ENCODE results near the gene ERMN.

The ERMN gene

GRCh38 chr2:157334335-157334734, 8.7 kb upstream of the ERMN start:
- no peak overlapping the region for H3K4me3 ChIP-seq (ENCODE audit: low read depth, low read length)
- DNase-seq (ENCODE audit: low read depth), result no peak

- DNase-seq (ENCODE audit: low read depth), result no peak
- no peak overlapping the region for H3K4me3 ChIP-seq (ENCODE audit: low read depth, low read length)
Measured at GRCh38 chr2:157333304-157334047, 7.9 kb upstream of the ERMN start.

- no peak for DNase-seq (ENCODE audit: low read depth)
- no peak overlapping the region for H3K4me3 ChIP-seq (ENCODE audit: low read depth, low read length)
Measured at GRCh38 chr2:157329524-157329923, 3.9 kb upstream of the ERMN start.

DNA sequence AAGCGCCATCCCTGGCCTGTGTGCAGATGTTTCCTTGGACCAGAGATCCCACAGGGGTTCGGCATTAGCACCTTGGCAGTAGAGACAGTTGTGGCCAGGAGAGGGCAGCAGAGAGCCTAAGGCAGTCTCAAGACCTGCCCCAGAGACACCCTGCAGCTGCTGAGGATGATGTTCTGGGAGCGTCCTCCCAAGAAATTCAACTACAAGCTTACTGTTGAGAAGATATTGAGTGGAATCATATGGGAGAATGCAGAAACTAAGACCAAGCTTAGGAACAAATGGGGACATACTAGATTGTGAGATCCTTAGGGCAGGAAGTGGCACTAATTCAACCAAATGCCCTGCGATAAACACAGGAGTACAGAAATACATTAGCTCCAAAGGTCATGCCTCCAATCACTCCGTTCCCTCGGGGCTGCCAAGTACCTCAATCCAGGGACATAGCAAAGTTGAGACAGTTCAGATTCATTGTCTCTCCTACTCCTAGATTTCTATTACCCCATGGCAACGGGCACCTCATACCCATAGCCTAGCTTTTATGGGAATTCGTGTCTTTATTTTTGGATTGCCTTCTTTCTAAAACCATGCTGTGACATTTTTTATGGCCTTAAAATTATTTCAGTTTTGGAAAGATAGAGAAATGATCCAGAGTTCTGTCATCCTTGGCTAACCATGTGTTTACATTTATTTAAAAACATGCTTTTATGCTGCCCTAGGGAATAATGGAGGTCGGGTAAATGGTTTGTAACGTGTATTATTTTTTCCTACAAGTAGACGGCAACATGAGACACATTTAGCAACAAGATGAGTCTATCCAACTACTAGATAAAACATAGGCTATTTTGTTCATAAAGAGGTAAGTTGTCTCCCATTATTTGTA, 2.2 kb upstream of the ERMN start:
- peak; percentile 18 for DNase-seq (ENCODE audit: low read depth)
- H3K4me3 ChIP-seq (ENCODE audit: low read depth, low read length), result no peak overlapping the region

GRCh38 chr2:157327200-157327599, 1.6 kb upstream of the ERMN start:
- H3K4me3 ChIP-seq (ENCODE audit: low read depth, low read length), result no peak overlapping the region
- DNase-seq (ENCODE audit: low read depth), result no peak

DNA sequence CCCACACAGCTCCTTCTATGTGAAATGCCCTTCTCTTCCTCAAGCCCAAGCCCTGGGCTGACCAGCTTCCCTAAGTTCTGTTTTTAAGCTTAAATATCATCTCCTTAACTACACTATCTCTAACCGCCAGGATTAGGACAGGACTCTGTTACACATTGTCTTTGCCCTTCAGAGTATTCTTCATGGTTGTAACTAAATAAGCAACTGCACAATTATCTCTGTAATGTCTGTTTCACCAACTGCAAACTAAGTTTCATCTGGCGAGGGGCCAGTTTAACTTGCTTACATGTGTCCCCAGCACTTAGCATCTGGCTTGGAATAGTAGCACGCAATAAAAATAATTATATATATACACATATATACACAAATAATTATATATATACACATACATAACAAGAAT, 1.1 kb upstream of the ERMN start:
- H3K4me3 ChIP-seq (ENCODE audit: low read depth, low read length), result no peak overlapping the region
- DNase-seq (ENCODE audit: low read depth), result no peak

GRCh38 chr2:157324331-157324843, 1.2 kb downstream of the ERMN start:
- no peak overlapping the region for H3K4me3 ChIP-seq (ENCODE audit: low read depth, low read length)
- no peak for DNase-seq (ENCODE audit: low read depth)

DNA sequence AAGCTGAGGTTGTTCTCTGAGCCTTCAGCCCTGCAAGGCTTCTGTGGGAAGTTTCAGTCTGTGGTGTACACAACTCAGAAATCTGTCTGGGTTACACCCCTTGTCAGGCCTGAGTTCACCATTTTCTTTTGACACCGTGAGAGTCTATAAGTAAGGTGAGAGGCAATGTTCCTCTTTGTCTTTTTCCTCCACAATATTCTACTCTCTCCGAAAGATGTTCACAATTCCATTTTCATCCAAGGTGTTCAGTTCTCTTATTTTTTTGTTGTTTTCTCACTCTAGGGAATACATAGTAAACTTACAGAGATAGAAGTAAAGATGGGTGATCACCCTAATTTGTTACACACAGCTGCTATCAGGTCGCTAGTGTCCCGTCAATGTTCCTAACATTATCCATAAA, 3.2 kb downstream of the ERMN start:
- H3K4me3 ChIP-seq (ENCODE audit: low read depth, low read length), result no peak overlapping the region

GRCh38 chr2:157321466-157321865, 4.2 kb downstream of the ERMN start:
- no peak for DNase-seq (ENCODE audit: low read depth)
- H3K4me3 ChIP-seq (ENCODE audit: low read depth, low read length), result no peak overlapping the region

More for the DNA sequence above, 3.2 kb downstream of the ERMN start:
- DNase-seq (ENCODE audit: low read depth), result no peak

GRCh38 chr2:157320409-157320808, 5.2 kb downstream of the ERMN start:
- no peak for DNase-seq (ENCODE audit: low read depth)
- no peak overlapping the region for H3K4me3 ChIP-seq (ENCODE audit: low read depth, low read length)

DNA sequence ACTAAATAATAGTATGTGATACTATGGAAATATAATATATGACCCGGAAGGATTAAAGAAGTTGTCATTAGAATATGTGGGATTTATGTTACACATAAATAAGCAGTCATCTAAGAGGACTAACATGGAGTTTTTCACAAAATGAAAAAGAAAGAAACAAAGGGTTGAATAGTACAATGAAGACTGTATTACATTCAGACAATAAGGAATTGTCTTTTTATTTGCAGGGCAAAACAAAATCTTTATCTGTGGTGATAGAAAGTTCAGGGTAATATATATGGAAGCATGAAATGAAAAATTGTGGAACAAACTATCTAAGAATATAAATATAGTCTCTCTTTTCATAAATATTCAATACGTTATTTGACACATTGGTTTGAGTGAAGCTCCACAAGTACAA, 5.8 kb downstream of the ERMN start:
- no peak for DNase-seq (ENCODE audit: low read depth)
- no peak overlapping the region for H3K4me3 ChIP-seq (ENCODE audit: low read depth, low read length)

DNA sequence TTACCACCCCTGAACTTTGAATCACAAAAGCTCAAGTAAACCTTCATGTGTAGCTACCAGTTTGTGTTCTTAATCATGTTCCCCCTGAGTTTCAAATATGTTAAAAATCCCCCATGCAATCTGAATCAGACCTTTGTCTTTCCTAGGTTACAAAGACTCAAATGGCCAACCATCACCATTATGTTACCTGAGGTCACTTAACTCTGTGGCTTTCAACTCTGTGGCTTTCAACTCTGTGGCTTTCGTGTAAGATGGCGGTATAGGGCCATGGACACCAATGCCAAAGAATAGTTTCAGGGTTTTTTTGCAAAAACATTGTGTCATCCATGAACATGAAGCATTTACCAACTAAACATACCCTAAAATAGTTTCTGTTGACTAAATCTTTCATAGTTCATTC, 6.7 kb downstream of the ERMN start:
- H3K4me3 ChIP-seq (ENCODE audit: low read depth, low read length), result no peak overlapping the region
- DNase-seq (ENCODE audit: low read depth), result no peak

GRCh38 chr2:157315901-157316300, 9.7 kb downstream of the ERMN start:
- H3K4me3 ChIP-seq (ENCODE audit: low read depth, low read length), result no peak overlapping the region
- DNase-seq (ENCODE audit: low read depth), result no peak

DNA sequence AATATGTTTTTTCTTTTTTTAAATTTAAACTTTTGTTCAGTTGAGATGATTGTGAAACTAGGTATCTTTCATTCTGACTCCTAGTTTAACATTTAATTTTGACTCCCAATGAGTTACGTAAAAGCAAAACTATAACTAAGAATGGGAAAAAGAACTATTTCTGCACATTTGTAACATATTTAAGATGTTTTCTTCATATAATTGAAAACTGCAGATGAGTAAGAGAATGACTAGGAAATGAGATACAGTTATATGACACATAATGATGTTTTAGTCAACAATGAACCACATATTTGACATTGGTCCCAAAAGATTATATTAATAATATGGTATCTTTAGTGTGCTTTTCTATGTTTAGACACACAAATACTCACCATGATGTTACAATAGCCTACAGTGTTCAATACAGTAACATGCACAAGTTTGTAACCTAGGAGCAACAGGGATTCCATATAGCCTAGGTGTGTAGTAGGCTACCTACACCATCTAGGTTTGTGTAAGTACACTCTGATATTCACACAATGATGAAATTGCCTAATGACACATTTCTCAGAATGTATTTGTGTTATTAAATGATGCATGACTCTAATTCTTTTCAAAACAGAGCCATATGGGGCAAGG, 12.6 kb downstream of the ERMN start:
- DNase-seq (ENCODE audit: low read depth), result no peak
- no peak overlapping the region for H3K4me3 ChIP-seq (ENCODE audit: low read depth, low read length)

DNA sequence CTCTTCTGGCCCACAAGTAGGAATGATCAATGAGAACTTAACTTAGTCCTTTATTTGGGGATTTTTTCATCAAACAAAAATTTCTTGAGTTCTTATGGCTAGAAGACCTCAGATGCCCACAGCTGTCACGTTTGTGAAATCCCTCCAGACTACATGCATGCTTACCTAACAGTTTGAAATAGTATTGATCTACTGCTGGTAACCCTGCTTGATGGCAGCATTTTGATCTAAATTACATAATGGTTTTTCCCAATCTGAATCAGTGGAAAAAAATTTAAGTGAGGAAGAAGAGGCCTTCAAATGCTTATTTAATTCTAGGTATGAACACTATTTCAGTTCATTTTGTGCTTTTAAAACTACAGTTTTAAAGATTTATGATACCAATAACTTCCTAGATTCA, 13.9 kb downstream of the ERMN start:
- DNase-seq (ENCODE audit: low read depth), result no peak

DNA sequence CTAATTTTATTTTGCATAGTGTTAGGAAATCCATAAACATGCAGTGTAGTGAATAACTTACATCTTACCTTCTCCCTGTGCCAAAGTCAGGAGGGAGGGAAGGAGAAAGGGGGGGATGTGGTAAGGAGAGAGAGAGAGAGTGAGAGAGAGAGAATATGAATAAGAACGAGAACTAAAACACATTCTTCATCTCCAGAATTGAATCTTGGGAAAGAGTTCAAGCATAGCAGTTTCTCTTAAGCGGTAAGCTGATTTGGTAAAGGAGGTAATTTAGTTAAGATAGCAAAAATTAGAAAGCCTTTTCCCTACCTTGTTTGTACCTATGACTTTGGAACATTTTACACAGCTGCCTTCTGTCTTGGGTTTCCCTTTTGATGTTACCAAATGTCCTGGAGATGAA, 15.7 kb downstream of the ERMN start:
- DNase-seq (ENCODE audit: low read depth), result no peak
- H3K4me3 ChIP-seq (ENCODE audit: low read depth, low read length), result no peak overlapping the region

More for the DNA sequence above, 13.9 kb downstream of the ERMN start:
- H3K4me3 ChIP-seq (ENCODE audit: low read depth, low read length), result no peak overlapping the region

GRCh38 chr2:157307021-157307420, 18.6 kb downstream of the ERMN start:
- no peak for DNase-seq (ENCODE audit: low read depth)

DNA sequence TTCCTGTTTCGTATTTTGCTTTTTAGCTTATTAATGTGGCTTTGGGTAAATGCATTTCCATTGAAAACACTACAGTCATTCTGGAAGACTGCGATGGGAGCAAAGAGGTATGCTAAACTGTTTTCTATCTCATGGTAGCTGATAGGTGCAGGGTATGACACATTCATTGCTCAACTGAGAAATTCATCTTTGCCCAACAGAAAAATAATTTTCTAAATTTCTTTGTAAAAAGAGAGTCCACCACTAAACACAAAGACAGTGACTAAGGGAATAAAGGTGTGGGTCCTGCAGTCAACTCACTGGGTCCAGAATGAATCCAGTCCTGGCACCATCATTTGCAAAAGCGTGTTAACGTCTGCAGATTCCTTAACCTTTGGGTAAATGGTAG, 19.9 kb downstream of the ERMN start:
- H3K4me3 ChIP-seq (ENCODE audit: low read depth, low read length), result no peak overlapping the region
- no peak for DNase-seq (ENCODE audit: low read depth)

More at GRCh38 chr2:157307021-157307420, 18.6 kb downstream of the ERMN start:
- no peak overlapping the region for H3K4me3 ChIP-seq (ENCODE audit: low read depth, low read length)

- H3K4me3 ChIP-seq (ENCODE audit: low read depth, low read length), result no peak overlapping the region
- peak; percentile 32 for DNase-seq (ENCODE audit: low read depth)
Measured at GRCh38 chr2:157304811-157305722, 20.6 kb downstream of the ERMN start.

Measured in skeletal muscle cell (primary cell).